Mammary epithelial cell (primary cell): Measurements from ENCODE around the gene NOVA1.

Experiments
- CTCF ChIP-seq, 2 donors: IDR thresholded peaks in 1 of 2; conservative IDR thresholded peaks in 1 of 2; 2 replicates each; pipeline ENCODE4 v1.5.1; 2011 to 2012; ENCODE audit warnings: inconsistent platforms in 2 of 2, low read length in 2 of 2, mild to moderate bottlenecking in 2 of 2, control low read depth in 1 of 2, low read depth in 1 of 2; ENCODE audit not compliant: insufficient read depth in 1 of 2; ENCODE audit errors: extremely low read depth in 1 of 2
- EZH2 ChIP-seq: IDR thresholded peaks from 2 replicates; pipeline ENCODE4 v1.6.1; 2012; ENCODE audit warnings: low read length, inconsistent platforms, borderline replicate concordance

GRCh38 chr14:26404927-26405326 lies 192.9 kb downstream of the NOVA1 start:
- TF ChIP-seq CTCF (conservative IDR thresholded peaks at IDR 0.05 in 1 of 2, IDR thresholded peaks at IDR 0.05 in 1 of 2; ENCODE audit: extremely low read depth in 1 of 2, insufficient read depth in 1 of 2, low read depth in 1 of 2, low read length in 2 of 2): no peak
- no peak for TF ChIP-seq EZH2
